ENCODE measurements around the gene XKR7.
A peak's percentile ranks its signal among the peaks of the same experiment; 100 is the strongest.
"Not testable (repeated sequence)": the region's sequence is repeated elsewhere in the genome, so short reads cannot be mapped to it uniquely, and the experiment has no call there.

Gene XKR7

GRCh38 chr20:32013326-32013725, 45.4 kb downstream of the XKR7 start:
- no peak for DNase-seq
- ATAC-seq = no peak

GRCh38 chr20:32017711-32018251, 49.8 kb downstream of the XKR7 start:
- DNase-seq (peak; percentile 27), ATAC-seq (no peak)

GRCh38 chr20:32018269-32019155, 50.6 kb downstream of the XKR7 start:
- peak; percentile 64 for DNase-seq
- ATAC-seq = peak; percentile 70

- ATAC-seq (peak; percentile 8), DNase-seq (peak; percentile 11)
Measured at GRCh38 chr20:32019156-32019510, 51.2 kb downstream of the XKR7 start.

GRCh38 chr20:32019563-32020463, 51.9 kb downstream of the XKR7 start:
- ATAC-seq = no peak

GRCh38 chr20:32021091-32021490, 53.1 kb downstream of the XKR7 start:
- no peak for DNase-seq

More at GRCh38 chr20:32019563-32020463, 51.9 kb downstream of the XKR7 start:
- no peak for DNase-seq

GRCh38 chr20:32024683-32025295, 56.8 kb downstream of the XKR7 start:
- ATAC-seq = no peak
- DNase-seq = no peak

More at GRCh38 chr20:32021091-32021490, 53.1 kb downstream of the XKR7 start:
- ATAC-seq = no peak

- DNase-seq = no peak
- ATAC-seq = no peak
Measured at GRCh38 chr20:32027643-32028042, 59.7 kb downstream of the XKR7 start.

GRCh38 chr20:32028647-32029372, 60.9 kb downstream of the XKR7 start:
- ATAC-seq (no peak), DNase-seq (no peak)

- DNase-seq (no peak), ATAC-seq (no peak)
Measured at GRCh38 chr20:32029561-32029960, 61.6 kb downstream of the XKR7 start.

GRCh38 chr20:32031007-32031958, 63.3 kb downstream of the XKR7 start:
- DNase-seq (peak; percentile 73), ATAC-seq (peak; percentile 61)

GRCh38 chr20:32033316-32033715, 65.4 kb downstream of the XKR7 start:
- DNase-seq (no peak), ATAC-seq (no peak)

- not testable (repeated sequence) for ATAC-seq, DNase-seq
Measured at GRCh38 chr20:32033721-32034120, 65.8 kb downstream of the XKR7 start.

- ATAC-seq = no peak
- DNase-seq = no peak
Measured at GRCh38 chr20:32034581-32035425, 66.9 kb downstream of the XKR7 start.

- no peak for DNase-seq
- no peak for ATAC-seq
Measured at GRCh38 chr20:32035426-32035779, 67.5 kb downstream of the XKR7 start.

- DNase-seq (no peak), ATAC-seq (no peak)
Measured at GRCh38 chr20:32036252-32036651, 68.3 kb downstream of the XKR7 start.

- no peak for ATAC-seq
- no peak for DNase-seq
Measured at GRCh38 chr20:32036716-32037485, 69.0 kb downstream of the XKR7 start.

- no peak for ATAC-seq
- no peak for DNase-seq
Measured at GRCh38 chr20:32037929-32038328, 70.0 kb downstream of the XKR7 start.

Data from stimulated activated naive CD8-positive, alpha-beta T cell treated with anti-CD3 and anti-CD28 coated beads, Interleukin-15, Interleukin-2, amounts not matched to agents 100 U/mL and 50 U/mL, for 24 hours (primary cell).